Stimulated activated CD8-positive, alpha-beta memory T cell treated with anti-CD3 and anti-CD28 coated beads, Interleukin-4, amount 100 ng/mL, for 1 hour (primary cell): Measurements from ENCODE around the gene ZEB1.
"Not testable (repeated sequence)": the region's sequence is repeated elsewhere in the genome, so short reads cannot be mapped to it uniquely, and the experiment has no call there.

Experiments
- DNase-seq, 2 donors: peaks; one replicate each; pipeline ENCODE4 v3.0.0-alpha.2; 2020; ENCODE audit warnings: low read depth in 2 of 2, low spot score in 1 of 2

Gene ZEB1

DNA sequence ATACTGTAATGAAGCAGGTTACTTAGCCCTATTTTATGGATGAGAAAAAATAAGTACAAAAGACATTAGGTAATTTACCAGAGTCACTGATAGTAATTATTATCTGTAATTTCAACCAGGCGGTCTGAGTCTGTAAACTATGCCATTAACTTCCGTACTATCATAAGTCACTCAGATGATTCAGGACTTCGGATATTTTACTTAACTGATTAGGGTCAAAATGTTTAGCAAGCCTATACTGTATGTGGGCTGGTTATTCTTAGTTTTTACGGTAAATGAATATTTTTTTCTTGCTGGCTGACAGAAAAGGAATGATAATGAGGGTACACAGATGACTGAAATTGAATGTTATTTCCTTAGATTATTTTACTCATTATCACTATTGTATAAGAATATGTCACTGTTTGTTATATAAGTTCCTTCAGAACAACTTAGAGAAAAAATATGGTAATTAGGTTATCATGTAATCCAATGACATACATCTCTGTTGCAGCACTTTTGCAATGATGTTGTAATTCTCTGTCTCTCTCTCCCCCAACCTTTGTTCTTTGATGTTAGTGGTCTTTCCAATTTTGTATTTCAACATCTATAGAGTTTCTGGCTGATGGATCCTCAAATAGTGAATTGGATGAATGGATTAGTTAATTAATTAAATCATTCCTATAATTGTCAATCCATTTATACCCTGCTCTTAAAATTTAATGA lies 165.6 kb downstream of the ZEB1 start:
- DNase-seq = no peak

DNA sequence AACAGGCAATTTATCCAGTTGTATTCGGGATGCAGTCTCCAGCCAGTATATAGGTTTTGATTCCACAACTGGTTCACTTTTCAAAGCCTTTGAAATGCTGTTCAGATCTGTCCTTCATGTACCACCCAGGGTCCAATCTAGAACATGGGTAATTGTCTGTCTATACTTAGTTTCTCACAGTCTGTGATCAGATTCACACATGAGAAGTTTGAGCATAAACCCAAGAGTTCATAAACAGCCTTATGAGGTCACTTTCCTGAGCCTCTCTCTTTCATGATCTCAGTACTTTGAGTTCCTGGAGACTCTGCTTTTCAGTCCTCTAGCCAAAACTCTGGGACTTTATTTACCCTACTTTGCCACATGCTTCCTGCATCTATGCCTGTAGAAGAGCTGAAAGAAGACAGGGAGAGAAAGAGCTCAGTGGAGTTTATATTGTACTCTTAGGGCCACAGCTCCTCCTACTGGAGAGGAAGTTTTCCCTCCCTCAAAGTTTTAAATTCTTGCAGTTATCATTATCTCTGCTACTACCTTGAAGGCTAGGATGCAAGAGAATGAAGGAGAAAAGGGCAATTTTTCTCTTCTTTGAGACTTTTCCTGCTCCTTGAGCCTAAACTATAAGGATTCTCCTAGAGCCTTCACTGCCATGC lies 172.0 kb downstream of the ZEB1 start:
- DNase-seq = no peak

DNA sequence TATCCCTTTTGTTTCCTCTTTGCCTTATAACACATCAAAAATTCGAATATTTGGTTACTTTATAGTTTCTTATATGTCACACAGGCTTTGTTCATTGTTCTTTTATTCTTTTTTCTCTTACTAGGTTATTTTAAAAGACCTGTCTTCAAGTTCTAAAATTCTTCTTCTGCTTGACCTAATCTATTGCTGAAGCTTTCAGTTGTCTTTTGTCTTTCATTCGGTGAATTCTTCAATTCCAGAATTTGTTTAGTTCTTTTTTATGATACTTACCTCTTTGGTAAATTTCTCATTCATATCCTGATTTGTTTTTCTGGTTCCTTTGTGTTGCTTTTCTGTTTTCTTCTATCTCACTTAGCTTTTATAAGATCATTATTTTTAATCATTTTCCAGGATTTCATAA lies 188.4 kb downstream of the ZEB1 start:
- no peak for DNase-seq

DNA sequence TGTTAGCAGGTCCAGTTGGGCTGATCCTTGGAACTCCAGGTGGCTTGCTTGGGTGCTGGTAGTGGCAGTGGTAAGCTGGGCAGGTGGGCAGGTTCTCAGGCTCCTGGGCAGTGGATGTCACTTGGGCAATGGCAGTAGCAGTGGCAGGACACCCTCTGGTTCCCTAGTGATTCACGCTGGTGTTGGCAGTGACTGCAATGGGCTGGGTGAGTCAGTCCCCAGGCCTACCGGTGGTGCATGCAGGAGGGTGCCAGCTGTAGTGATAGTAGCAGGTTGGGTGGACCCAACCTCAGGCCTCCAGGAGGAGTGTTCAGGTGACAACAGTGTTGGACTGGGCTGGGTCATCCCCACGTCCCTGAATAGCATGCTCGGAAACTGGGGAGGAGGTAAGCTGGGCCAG lies 189.2 kb downstream of the ZEB1 start:
- DNase-seq = no peak

DNA sequence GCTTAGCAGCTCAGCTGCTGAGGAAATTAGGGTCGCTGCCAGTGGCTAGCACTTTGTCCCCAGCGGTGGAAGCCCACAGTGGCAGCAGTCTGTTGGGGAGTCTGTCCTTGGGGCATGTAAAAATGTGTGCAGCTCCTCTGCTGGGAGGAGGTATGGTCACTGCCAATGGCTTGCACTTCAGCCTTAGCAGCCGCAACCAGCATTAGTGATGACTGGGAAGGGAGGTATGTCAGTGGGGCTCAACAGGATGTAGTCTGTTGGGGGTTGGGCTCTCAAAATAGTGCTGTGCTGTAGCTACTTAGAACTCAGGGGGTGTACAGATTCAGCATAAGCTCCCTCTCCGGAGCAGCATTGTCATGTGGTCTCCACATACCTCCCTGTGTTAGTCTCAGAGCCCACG lies 189.9 kb downstream of the ZEB1 start:
- no peak for DNase-seq

DNA sequence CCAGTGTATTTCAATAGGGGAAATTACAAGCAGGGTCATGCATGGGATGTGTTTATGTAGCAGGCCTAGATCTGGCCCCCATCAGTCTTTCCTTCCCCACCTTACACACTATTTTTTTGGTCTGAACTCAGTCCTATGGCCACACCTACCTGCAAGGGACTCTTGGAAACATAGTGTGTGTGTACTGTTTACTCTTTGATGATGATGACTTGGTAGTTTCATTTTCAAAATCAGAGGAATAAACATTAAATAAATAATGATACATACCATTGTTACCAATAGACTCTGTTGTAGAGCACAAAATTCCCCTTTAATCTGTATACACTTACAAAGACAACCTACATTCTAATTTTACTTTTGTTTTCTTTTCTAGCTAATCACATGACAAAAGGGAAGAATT lies 191.0 kb downstream of the ZEB1 start:
- DNase-seq = no peak

DNA sequence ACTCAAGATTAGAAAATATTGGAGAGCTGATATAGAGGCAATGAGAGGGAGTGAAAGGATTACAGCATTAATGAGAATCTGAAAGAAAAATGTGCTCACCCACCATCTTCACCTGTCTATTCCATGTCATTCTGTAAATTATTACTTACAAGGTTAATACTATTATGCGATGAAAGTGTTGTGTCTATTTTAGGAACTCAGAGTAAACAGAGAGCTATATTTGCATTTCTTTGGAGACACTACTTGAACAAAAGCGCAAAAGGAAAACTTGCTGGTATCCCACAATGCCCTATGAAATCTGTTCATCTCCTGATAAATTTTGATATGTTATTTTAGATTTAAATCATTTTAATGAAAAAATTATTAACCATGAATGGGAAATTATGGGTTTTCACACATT lies 196.1 kb downstream of the ZEB1 start:
- no peak for DNase-seq

DNA sequence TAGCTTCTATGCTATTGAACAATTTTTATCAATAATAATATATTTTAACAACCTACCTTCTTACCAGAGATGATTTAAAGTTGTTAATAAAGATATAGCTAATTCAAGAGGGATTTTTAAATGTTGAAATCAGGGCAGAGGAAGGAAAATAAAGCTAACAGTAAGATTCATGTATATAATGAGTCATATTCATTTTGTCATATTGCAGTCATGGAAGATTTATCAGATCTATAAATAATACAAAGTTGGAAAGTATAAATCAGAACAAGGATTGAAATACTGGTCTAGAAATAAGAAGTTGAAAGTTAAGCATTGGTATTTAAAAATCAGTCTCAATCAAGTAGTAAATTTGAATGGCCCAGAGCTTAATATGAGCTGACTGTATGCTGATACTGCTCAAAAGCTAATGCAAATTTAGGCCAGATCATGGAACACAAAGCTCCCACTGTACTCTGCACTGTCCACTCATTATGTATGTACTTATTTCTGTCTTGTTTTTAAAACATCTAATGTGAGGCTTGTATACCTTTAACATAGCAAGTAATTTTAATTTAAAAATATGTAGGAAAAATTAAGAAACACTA lies 196.9 kb downstream of the ZEB1 start:
- DNase-seq = no peak

DNA sequence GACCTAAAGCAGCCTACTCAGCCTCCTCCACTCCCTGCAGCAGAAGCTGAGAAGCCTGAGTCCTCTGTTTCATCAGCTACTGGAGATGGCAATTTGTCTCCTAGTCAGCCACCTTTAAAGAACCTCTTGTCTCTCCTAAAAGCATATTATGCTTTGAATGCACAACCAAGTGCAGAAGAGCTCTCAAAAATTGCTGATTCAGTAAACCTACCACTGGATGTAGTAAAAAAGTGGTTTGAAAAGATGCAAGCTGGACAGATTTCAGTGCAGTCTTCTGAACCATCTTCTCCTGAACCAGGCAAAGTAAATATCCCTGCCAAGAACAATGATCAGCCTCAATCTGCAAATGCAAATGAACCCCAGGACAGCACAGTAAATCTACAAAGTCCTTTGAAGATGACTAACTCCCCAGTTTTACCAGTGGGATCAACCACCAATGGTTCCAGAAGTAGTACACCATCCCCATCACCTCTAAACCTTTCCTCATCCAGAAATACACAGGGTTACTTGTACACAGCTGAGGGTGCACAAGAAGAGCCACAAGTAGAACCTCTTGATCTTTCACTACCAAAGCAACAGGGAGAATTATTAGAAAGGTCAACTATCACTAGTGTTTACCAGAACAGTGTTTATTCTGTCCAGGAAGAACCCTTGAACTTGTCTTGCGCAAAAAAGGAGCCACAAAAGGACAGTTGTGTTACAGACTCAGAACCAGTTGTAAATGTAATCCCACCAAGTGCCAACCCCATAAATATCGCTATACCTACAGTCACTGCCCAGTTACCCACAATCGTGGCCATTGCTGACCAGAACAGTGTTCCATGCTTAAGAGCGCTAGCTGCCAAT lies 202.2 kb downstream of the ZEB1 start:
- no peak for DNase-seq

DNA sequence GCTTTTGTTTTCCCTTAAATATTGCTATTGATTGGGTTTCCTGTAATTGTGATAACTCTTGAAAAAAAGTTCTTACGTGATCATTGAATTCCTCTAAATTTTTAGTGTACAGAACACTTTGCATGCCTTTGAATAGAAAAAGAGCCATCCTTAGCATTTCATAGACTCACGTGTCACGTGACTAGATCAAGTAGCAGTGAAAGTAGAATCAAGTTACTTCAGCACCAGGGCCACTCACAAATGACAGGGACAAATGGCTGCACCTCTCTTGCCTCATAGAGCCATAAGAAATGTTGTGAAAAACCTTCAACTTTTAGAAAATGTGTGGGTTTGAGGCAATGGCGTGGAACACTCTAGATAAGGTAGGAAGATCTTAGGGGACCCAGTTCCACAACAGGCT lies 203.8 kb downstream of the ZEB1 start:
- DNase-seq = no peak

DNA sequence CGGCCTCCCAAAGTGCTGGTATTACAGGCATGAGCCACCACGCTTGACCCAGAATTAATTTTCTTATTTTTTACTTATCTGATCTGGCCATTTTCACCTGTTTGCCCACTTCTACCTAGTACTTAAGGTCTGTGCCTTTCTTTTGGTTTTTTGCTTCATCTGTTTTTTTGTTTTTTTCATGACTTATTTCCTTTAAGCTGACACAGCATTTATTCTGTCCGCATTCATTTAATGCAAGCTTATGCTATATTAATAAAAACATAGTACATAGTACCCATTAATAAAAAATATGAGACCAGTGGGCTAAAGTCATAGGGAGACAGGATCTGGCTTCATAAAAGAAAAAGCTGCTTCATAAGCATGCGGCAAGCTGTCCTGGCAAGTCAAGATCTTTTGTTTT lies 205.4 kb downstream of the ZEB1 start:
- DNase-seq = no peak

DNA sequence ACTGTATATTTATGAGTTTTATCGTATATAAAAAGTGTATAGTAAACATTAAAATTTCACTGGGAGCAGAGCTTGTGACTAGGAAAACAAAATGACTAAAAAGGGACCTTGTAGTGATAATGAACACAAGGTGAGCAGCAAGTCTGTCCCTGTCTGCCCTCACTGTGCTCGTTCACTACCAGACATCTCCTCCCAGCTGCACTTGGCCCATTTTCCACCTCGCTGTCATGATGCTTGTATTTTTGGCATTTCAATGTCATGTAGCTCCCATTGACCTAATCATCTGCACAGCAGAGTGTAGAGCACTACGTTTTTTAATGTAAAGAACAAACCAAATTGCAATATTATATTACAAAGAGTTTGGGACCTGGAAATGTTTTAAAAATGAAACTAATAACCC lies 207.2 kb downstream of the ZEB1 start:
- DNase-seq = no peak

DNA sequence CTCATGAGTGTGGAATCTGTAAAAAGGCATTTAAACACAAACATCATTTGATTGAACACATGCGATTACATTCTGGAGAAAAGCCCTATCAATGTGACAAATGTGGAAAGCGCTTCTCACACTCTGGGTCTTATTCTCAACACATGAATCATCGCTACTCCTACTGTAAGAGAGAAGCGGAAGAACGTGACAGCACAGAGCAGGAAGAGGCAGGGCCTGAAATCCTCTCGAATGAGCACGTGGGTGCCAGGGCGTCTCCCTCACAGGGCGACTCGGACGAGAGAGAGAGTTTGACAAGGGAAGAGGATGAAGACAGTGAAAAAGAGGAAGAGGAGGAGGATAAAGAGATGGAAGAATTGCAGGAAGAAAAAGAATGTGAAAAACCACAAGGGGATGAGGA lies 207.7 kb downstream of the ZEB1 start:
- DNase-seq = no peak

DNA sequence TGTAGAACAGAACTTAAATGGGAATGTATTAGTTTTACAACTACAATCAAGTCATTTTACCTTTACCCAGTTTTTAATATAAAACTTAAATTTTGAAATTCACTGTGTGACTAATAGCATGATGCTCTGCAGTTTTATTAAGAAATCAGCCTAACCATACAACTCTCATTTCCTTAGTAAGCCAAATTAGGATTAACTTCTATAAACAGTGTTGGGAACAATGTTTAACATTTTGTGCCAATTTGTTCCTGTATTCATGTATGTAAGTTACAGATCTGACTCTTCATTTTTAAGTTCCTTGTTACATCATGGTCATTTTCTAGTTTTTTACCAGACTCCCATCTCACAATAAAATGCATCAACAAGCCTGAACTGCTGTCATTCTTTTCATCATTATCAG lies 209.8 kb downstream of the ZEB1 start:
- DNase-seq = no peak

DNA sequence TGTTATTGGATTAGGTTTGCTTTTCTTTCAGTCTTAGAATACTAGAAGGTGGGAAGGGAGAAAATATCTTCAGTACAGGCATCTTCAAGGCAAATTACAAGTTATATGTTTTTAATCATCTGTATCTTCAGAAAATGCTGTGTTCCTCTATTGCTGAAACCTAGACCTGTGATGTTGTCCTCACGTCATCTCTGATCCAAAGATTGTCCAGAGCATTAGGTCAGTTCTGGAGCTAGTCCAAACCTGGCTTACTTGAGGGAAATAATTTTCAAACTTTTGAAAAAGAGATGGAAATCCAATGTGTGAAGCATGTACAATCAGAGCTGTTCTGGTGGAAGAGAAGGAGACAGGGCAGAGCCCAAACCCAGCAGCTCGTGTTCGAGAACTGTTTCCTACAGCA lies 217.3 kb downstream of the ZEB1 start:
- no peak for DNase-seq

DNA sequence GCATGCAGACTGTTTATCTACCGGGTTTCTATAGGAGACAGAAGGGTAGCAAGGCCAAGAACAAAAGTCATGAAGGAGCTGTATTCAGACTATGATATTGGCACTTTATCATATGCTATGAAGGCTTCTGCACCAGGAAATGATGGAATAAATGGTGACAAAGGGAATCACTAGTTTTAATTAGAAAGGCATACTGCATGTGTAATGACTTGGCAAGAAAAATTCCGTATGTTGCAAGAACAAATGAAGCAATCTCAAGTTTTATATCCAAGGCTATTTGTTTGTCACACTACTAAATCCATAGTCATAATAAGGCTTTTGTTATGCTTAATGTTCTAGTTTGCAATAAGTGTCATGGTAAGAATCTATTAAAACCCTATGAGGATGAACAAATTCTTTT lies 230.9 kb downstream of the ZEB1 start:
- no peak for DNase-seq

DNA sequence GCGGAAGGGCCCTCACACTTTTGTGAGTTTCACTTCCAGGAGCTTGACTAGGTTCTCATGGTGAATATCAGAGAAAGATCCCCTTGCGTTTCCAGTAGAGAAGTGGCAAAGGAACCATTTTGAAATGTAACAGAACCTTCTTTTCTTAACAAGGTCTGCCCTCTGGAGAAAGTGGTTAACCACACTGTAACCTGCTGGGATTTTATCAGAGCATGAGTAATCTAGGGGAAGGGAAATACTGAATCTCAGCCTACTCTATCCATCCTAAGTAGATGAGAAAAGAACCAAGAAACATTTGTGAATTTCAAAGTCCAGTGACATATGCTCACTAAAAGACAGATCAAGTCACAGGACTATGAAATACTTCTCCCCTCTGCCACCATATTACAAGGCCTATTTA lies 235.5 kb downstream of the ZEB1 start:
- DNase-seq = no peak

DNA sequence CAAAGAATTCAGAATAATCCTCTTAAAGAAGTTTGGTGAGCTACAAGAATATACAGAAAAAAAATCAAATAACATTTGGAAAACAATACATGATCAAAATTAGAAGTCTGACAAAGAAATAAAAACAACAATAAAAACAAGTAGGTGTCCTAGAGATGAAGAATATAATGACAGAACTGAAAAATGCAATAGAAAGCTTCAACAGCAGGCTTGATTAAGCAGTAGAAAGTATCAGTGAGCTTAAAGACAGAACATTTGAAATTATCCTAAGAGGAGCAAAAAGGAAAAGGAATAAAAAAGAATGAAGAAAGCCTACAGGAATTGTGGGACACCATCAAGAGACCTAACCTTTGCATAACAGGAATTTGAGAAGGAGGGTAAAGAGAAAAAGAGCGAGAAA lies 238.8 kb downstream of the ZEB1 start:
- DNase-seq = no peak

DNA sequence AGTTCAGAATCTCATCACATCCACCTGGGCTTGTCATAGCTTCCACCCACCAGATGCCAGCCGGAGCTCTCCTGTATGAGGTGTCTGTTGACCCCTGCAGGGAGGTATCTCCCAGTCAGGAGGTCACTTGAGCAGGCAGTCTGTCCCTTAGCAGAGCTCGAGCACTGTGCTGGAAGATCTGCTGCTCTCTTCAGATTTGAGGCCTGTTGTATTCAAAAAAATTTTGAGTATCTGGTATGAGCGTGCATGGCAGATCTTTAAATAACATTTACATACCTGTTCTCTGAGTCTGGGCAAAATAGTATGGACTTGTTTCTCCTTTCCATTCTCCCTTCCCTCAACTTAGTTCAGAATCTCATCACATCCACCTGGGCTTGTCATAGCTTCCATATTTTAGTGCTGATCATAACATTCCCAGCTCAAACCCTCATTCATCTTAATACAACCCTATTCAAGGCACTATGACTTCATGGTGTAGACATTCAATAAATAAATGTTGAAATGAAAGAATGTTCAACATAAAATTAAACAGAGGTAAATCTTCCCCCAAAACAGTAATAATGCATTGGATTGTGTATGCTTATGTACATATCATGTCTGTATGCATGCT lies 249.3 kb downstream of the ZEB1 start:
- not testable (repeated sequence) for DNase-seq

DNA sequence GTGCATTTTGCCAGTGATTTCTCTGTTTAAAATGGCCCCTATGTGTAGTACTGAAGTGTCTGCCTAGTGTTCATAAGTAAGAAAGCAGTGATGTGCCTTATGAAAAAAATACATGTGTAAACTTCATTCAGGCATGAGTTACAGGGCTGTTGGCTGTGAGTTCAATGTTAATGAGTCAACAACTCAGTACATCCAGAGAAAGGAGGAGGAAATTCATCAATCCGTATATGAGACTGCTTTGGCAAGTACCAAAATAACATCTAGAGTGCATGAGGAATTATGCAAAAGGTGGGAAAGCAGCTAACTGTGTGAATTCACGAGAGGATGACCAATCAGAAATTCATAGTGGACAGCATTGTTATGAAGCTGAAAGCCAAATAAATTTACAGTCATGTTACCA lies 255.6 kb downstream of the ZEB1 start:
- DNase-seq = no peak

DNA sequence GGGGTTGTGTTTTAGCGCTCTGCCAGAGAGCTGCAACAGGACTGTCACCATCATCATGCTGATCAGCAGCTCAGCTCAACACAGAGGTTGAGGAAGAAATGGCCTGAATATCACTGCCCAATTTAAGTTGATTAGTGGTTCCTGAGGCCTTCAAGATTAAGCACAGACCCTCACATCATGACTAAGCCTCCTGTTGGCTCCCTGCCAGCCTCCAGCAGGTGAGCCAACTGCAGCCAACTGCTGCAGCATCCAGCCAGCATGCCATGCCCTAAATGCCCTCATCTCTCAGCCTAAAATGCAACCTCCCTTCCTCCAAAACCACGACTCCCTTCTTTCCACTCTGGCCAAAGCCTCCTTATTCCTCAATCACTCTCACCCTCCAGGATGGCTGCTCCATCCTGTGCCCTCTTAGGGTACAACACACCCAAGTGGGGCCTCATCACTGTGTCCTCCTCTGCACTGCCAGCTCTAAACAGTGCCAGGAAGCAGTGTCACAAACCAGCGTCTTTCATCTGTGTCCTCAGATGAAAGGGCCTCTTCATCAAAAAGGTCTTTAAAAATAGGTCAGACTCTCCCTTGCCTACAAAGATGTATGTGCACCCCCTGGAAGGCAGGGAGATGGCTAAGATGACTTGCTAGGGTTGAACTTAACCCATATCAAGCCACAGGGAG lies 259.3 kb downstream of the ZEB1 start:
- no peak for DNase-seq
